Vagina (tissue), 2 donors: Measurements from ENCODE around the gene HMX1. TPM values are rescaled to one million over a fixed set of nuclear protein-coding genes. Genes with fewer than 3 reads are reported as not detected.

Experiments used
- DNase-seq, 2 donors: peaks; one replicate each; pipeline ENCODE4 v3.0.0-alpha.2; 2017; ENCODE audit errors: extremely low spot score in 2 of 2
- H3K27ac ChIP-seq: fragments of 200-600 bp; sonication (generic); one replicate; pipeline ENCODE4 v1.5.1; 2019
- H3K27me3 ChIP-seq: fragments of 200-600 bp; sonication (generic); one replicate; pipeline ENCODE4 v1.5.1; 2019
- H3K36me3 ChIP-seq, 2 donors: fragments of 200-600 bp; sonication (generic); one replicate each; pipeline ENCODE4 v1.5.1; 2017 to 2019
- H3K4me1 ChIP-seq: fragments of 200-600 bp; sonication (generic); one replicate; pipeline ENCODE4 v1.5.1; 2019
- H3K4me3 ChIP-seq, 2 donors: fragments of 200-600 bp; sonication (generic); 1 replicate in 1 of 2; 2 replicates in 1 of 2; pipeline ENCODE4 v1.5.1; 2016 to 2019
- H3K9me3 ChIP-seq: fragments of 200-600 bp; sonication (generic); one replicate; pipeline ENCODE4 v1.5.1; 2019
- CTCF ChIP-seq, 3 experiments: fragments of 450-650 bp in 2 of 3; fragments of 200-600 bp in 1 of 3; sonication (generic) in 1 of 3; IDR thresholded peaks; one replicate each; pipeline ENCODE4 v1.5.1; 2017 to 2019; ENCODE audit warnings: antibody characterized with exemption in 3 of 3, mild to moderate bottlenecking in 2 of 3, moderate library complexity in 2 of 3
- POLR2A ChIP-seq, 2 donors: fragments of 450-650 bp; IDR thresholded peaks; one replicate each; pipeline ENCODE4 v1.6.1; 2017; ENCODE audit warnings: antibody characterized with exemption in 2 of 2, mild to moderate bottlenecking in 2 of 2, moderate library complexity in 2 of 2
- POLR2AphosphoS5 ChIP-seq, 2 donors: sonication (generic); formaldehyde crosslinking; IDR thresholded peaks; one replicate each; pipeline ENCODE4 v1.9.0; 2017; ENCODE audit warnings: antibody characterized with exemption in 2 of 2, mild to moderate bottlenecking in 2 of 2, low read depth in 1 of 2; ENCODE audit not compliant: insufficient read depth in 1 of 2
- intact Hi-C: fragments of 100-400 bp; cut with DNase I; formaldehyde crosslinking; loops from one replicate; pipeline ENCODE4 v1.15.1; 2023
- total RNA-seq: library from RNA; depleted of rRNA; stranded (reverse); fragments of >200 nt; gene quantifications from one replicate; pipeline ENCODE4 v1.2.3, GENCODE V29; 2016

The HMX1 gene
- total RNA-seq, 1 donor from 2014 or later: not detected

DNA sequence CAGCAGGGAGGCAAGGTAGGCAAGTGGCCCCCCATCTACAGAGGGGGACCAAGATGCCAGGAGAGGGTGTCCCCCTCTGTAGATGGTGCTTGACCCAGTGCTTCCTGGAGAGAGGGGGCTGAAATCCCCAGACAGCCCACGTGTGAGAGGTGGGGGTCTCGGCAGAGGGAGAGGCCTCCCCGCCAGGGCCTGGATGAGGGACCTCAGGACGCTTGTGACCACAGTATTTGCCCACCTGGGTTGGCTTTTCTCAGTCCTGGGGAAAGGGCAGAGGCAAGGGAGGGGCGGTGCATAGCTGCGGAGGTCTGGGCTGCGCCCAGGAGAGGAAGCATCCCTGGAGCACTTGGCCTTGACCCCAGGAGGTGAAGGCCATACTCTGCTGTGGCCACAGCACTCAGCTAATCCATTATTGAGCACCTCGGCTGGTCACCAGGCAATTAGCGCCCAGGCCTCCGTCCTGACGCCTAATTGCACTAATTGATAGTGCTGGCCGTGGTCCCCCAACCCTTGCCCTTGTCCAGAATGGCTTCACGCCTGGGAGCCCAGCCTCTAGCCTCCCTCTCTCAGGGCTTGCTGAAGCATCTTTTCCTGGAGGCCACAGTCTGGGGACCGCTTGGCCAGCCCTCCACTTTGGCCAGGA lies 30.7 kb downstream of the HMX1 start:
- no peak for DNase-seq
- intact Hi-C loops: loop anchor here (5.0 kb wide), 1 partner anchor 1394 kb away; no protein-coding TSS in a partner anchor
- TF ChIP-seq POLR2AphosphoS5 (IDR thresholded peaks at IDR 0.05; ENCODE audit: insufficient read depth in 1 of 2, low read depth in 1 of 2) (no peak), CTCF (IDR thresholded peaks at IDR 0.05) (no peak), POLR2A (IDR thresholded peaks at IDR 0.05) (no peak)
- no peaks in the 10 kb centered on the region for H3K27me3 ChIP-seq
- no peak overlapping the region for H3K4me3 ChIP-seq
- no peak overlapping the region for H3K27ac ChIP-seq
- H3K9me3 ChIP-seq: no peaks in the 10 kb centered on the region
- no peaks in the 10 kb centered on the region for H3K36me3 ChIP-seq
- no peaks in the 10 kb centered on the region for H3K4me1 ChIP-seq

GRCh38 chr4:8840006-8840793 lies 31.4 kb downstream of the HMX1 start:
- Histone ChIP-seq H3K36me3 (no peaks in the 10 kb centered on the region), H3K4me3 (no peak overlapping the region), H3K27me3 (no peaks in the 10 kb centered on the region), H3K27ac (no peak overlapping the region), H3K4me1 (no peaks in the 10 kb centered on the region), H3K9me3 (no peaks in the 10 kb centered on the region)
- intact Hi-C loops: loop anchor here (5.0 kb wide), 1 partner anchor 1393 kb away; no protein-coding TSS in a partner anchor
- TF ChIP-seq POLR2A (IDR thresholded peaks at IDR 0.05) (no peak), POLR2AphosphoS5 (IDR thresholded peaks at IDR 0.05; ENCODE audit: insufficient read depth in 1 of 2, low read depth in 1 of 2) (no peak), CTCF (IDR thresholded peaks at IDR 0.05) (no peak)
- no peak for DNase-seq

- DNase-seq: no peak
- TF ChIP-seq POLR2AphosphoS5 (IDR thresholded peaks at IDR 0.05; ENCODE audit: insufficient read depth in 1 of 2, low read depth in 1 of 2) (no peak), POLR2A (IDR thresholded peaks at IDR 0.05) (no peak), CTCF (IDR thresholded peaks at IDR 0.05) (no peak)
- intact Hi-C loops: no loop called here
- Histone ChIP-seq H3K9me3 (no peaks in the 10 kb centered on the region), H3K27ac (no peak overlapping the region), H3K4me3 (no peak overlapping the region), H3K4me1 (no peaks in the 10 kb centered on the region), H3K36me3 (no peaks in the 10 kb centered on the region), H3K27me3 (no peaks in the 10 kb centered on the region)
Observed at GRCh38 chr4:8838961-8839431, 32.6 kb downstream of the HMX1 start.

GRCh38 chr4:8838296-8838960 lies 33.2 kb downstream of the HMX1 start:
- Histone ChIP-seq H3K4me3 (no peak overlapping the region), H3K36me3 (no peaks in the 10 kb centered on the region), H3K27me3 (no peaks in the 10 kb centered on the region), H3K27ac (no peak overlapping the region), H3K4me1 (no peaks in the 10 kb centered on the region), H3K9me3 (no peaks in the 10 kb centered on the region)
- DNase-seq: no peak
- intact Hi-C loops: no loop called here
- TF ChIP-seq POLR2AphosphoS5 (IDR thresholded peaks at IDR 0.05; ENCODE audit: insufficient read depth in 1 of 2, low read depth in 1 of 2) (no peak), POLR2A (IDR thresholded peaks at IDR 0.05) (no peak), CTCF (IDR thresholded peaks at IDR 0.05) (no peak)
